Body of pancreas (tissue), 4 donors: ENCODE data around the gene MROH7. TPM values are rescaled to one million over a fixed set of nuclear protein-coding genes. Genes with fewer than 3 reads are reported as not detected.

ENCODE experiments used
- ATAC-seq: fragments of 150-250 bp; one replicate; pipeline ENCODE4 v1.9.1; 2016
- DNase-seq, 4 donors: peaks; one replicate each; pipeline ENCODE4 v3.0.0-alpha.2; 2019
- H3K27ac ChIP-seq, 4 donors: fragments of 200-600 bp; sonication (generic); 1 replicate in 3 of 4; 2 replicates in 1 of 4; pipeline versions ENCODE4 v1.5.1 to v1.6.1; 2016 to 2019; ENCODE audit warnings: mild to moderate bottlenecking in 1 of 4, mixed read lengths in 1 of 4, moderate library complexity in 1 of 4
- H3K27me3 ChIP-seq, 2 donors: fragments of 200-600 bp; sonication (generic); one replicate each; pipeline ENCODE4 v1.6.0; 2016; ENCODE audit warnings: mild to moderate bottlenecking in 1 of 2
- H3K36me3 ChIP-seq, 2 donors: fragments of 200-600 bp; sonication (generic); replicated peaks in 1 of 2; 2 replicates each; pipeline ENCODE4 v1.5.1; 2016; ENCODE audit warnings: low read depth in 2 of 2; ENCODE audit not compliant: insufficient read depth in 1 of 2
- H3K4me1 ChIP-seq: fragments of 200-600 bp; sonication (generic); one replicate; pipeline ENCODE4 v1.6.0; 2016
- H3K4me3 ChIP-seq, 2 donors: fragments of 200-600 bp; sonication (generic); 1 replicate in 1 of 2; 2 replicates in 1 of 2; pipeline ENCODE4 v1.5.1; 2016 to 2019
- H3K9me3 ChIP-seq, 3 donors: fragments of 200-600 bp; sonication (generic); 1 replicate in 2 of 3; 2 replicates in 1 of 3; pipeline ENCODE4 v1.5.1; 2016
- POLR2A ChIP-seq, 3 donors: fragments of 450-650 bp; IDR thresholded peaks; one replicate each; pipeline ENCODE4 v1.6.1; 2016; ENCODE audit warnings: antibody characterized with exemption in 3 of 3, mild to moderate bottlenecking in 2 of 3
- WGBS, 2 donors: methylation state at CpG; one replicate each; pipeline ENCODE4 v1.1.5; 2017; 5-methylcytosine and 5-hydroxymethylcytosine counted together
- intact Hi-C: fragments of 100-400 bp; cut with DNase I; formaldehyde crosslinking; loops from one replicate; pipeline ENCODE4 v1.15.1; 2023
- total RNA-seq, 2 donors: library from RNA; depleted of rRNA; stranded (reverse); fragments of >200 nt; gene quantifications; one replicate each; pipeline ENCODE4 v1.1.0, GENCODE V29; 2016
- TF ChIP-seq, protein P1 (sequence below), 7 experiments: fragments of 450-650 bp in 4 of 7; fragments of 200-600 bp in 3 of 7; sonication (generic) in 3 of 7; IDR thresholded peaks; one replicate each; pipeline ENCODE4 v1.5.1; 2016 to 2019; ENCODE audit warnings: antibody characterized with exemption in 7 of 7

MROH7 gene
- total RNA-seq, 2 donors from 2014 or later: 0.66 to 2.6 TPM

- H3K27ac ChIP-seq: no peak overlapping the region
- TF ChIP-seq POLR2A (IDR thresholded peaks at IDR 0.05): no peak
- TF ChIP-seq, protein P1, sequence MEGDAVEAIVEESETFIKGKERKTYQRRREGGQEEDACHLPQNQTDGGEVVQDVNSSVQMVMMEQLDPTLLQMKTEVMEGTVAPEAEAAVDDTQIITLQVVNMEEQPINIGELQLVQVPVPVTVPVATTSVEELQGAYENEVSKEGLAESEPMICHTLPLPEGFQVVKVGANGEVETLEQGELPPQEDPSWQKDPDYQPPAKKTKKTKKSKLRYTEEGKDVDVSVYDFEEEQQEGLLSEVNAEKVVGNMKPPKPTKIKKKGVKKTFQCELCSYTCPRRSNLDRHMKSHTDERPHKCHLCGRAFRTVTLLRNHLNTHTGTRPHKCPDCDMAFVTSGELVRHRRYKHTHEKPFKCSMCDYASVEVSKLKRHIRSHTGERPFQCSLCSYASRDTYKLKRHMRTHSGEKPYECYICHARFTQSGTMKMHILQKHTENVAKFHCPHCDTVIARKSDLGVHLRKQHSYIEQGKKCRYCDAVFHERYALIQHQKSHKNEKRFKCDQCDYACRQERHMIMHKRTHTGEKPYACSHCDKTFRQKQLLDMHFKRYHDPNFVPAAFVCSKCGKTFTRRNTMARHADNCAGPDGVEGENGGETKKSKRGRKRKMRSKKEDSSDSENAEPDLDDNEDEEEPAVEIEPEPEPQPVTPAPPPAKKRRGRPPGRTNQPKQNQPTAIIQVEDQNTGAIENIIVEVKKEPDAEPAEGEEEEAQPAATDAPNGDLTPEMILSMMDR (IDR thresholded peaks at IDR 0.05): no peak
- DNase-seq (no peak), ATAC-seq (no peak)
- no peaks in the 10 kb centered on the region for H3K27me3 ChIP-seq
- no peak overlapping the region for H3K4me3 ChIP-seq
- H3K4me1 ChIP-seq: no peaks in the 10 kb centered on the region
- no peaks in the 10 kb centered on the region for H3K9me3 ChIP-seq
- intact Hi-C loops: no loop called here
- no peaks in the 10 kb centered on the region for H3K36me3 ChIP-seq
- WGBS, 2 donors: 86 to 88% methylated on average over 8 to 9 of the region's 9 CpGs
Observed at GRCh38 chr1:54606096-54606989, 35.2 kb upstream of the MROH7 start.

- no peak for DNase-seq
- H3K4me3 ChIP-seq: no peak overlapping the region
- H3K4me1 ChIP-seq: no peaks in the 10 kb centered on the region
- intact Hi-C loops: no loop called here
- TF ChIP-seq POLR2A (IDR thresholded peaks at IDR 0.05): no peak
- TF ChIP-seq, protein P1 (IDR thresholded peaks at IDR 0.05): no peak
- ATAC-seq: no peak
- H3K9me3 ChIP-seq: no peaks in the 10 kb centered on the region
- no peaks in the 10 kb centered on the region for H3K36me3 ChIP-seq
- 92 to 93% methylated on average over 2 to 13 of the region's 13 CpGs for WGBS, 2 donors
- no peaks in the 10 kb centered on the region for H3K27me3 ChIP-seq
- H3K27ac ChIP-seq: no peak overlapping the region
Observed at GRCh38 chr1:54606990-54607325, 34.6 kb upstream of the MROH7 start.

GRCh38 chr1:54607821-54608565, 33.6 kb upstream of the MROH7 start:
- TF ChIP-seq, protein P1 (IDR thresholded peaks at IDR 0.05): no peak
- TF ChIP-seq POLR2A (IDR thresholded peaks at IDR 0.05): no peak

DNA sequence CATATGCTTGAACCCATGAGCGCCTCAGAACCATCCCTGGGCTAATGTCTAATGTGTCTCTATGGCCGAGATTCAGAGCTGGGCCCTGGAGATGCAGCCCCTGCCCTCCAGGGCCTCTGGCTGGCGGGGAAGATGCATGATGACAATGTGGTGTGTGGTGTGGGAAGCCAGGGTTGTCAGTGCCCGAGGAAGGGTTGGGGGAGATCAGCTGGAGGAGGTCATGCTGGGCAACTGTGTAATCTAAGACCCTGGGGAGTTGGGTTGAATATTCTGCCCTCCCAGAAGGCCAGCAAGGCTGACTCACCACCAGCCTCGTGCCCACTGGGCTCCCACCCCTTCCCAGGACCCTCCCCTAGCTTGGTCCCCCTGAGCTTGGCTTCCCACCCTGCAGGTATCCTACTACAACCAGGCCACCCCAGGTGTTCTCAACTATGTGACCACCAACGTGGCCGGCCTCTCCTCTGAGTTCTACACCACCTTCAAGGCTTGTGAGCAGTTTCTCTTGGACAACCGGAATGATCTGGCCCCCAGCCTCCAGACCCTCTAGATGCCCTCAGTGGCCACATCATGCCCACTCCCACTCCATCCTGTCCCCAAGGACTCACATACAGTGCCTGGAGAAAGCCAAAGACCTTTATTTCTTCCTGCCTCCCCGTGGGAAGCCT, 32.9 kb upstream of the MROH7 start:
- TF ChIP-seq, protein P1 (IDR thresholded peaks at IDR 0.05): no peak
- TF ChIP-seq POLR2A (IDR thresholded peaks at IDR 0.05): no peak
- Histone ChIP-seq H3K27me3 (no peaks in the 10 kb centered on the region), H3K27ac (no peak overlapping the region), H3K9me3 (no peaks in the 10 kb centered on the region), H3K4me1 (no peaks in the 10 kb centered on the region), H3K4me3 (no peak overlapping the region), H3K36me3 (no peaks in the 10 kb centered on the region)
- intact Hi-C loops: no loop called here
- ATAC-seq (no peak), DNase-seq (no peak)
- 83 to 86% methylated on average over 9 of the region's 9 CpGs for WGBS, 2 donors

More at GRCh38 chr1:54607821-54608565, 33.6 kb upstream of the MROH7 start:
- intact Hi-C loops: no loop called here
- Histone ChIP-seq H3K36me3 (no peaks in the 10 kb centered on the region), H3K9me3 (no peaks in the 10 kb centered on the region), H3K4me1 (no peaks in the 10 kb centered on the region), H3K27ac (no peak overlapping the region), H3K4me3 (no peak overlapping the region), H3K27me3 (no peaks in the 10 kb centered on the region)
- 91 to 92% methylated on average over 14 to 18 of the region's 19 CpGs for WGBS, 2 donors
- no peak for DNase-seq
- ATAC-seq: no peak
